DND-41 (cell line): Measurements from ENCODE around the gene POLDIP3.
"Not testable (repeated sequence)": the region's sequence is repeated elsewhere in the genome, so short reads cannot be mapped to it uniquely, and the experiment has no call there.

Experiments
- ATAC-seq: fragments of 200-7000 bp; cut with Tn5 transposase; 3 replicates; pipeline ENCODE4 v1.9.1; 2021; ENCODE audit warnings: low read depth; ENCODE audit not compliant: insufficient read depth
- DNase-seq: peaks from one replicate; pipeline ENCODE4 v3.0.0-alpha.2; 2020
- H2AFZ ChIP-seq: 2 replicates; pipeline ENCODE4 v1.6.0; 2012; ENCODE audit warnings: low read depth, low read length
- H3K27ac ChIP-seq: 2 replicates; pipeline ENCODE4 v1.5.1; 2012; ENCODE audit warnings: low read length, inconsistent platforms
- H3K27me3 ChIP-seq: fragments of 200-600 bp; sonication (generic); 2 replicates; pipeline ENCODE4 v1.6.0; 2012; ENCODE audit warnings: low read length, mild to moderate bottlenecking, inconsistent platforms; ENCODE audit not compliant: insufficient read depth, poor library complexity
- H3K36me3 ChIP-seq: 2 replicates; pipeline ENCODE4 v1.5.1; 2012; ENCODE audit warnings: low read length, inconsistent platforms; ENCODE audit not compliant: insufficient read depth
- H3K4me1 ChIP-seq: 2 replicates; pipeline ENCODE4 v1.5.1; 2012; ENCODE audit warnings: mild to moderate bottlenecking, low read length; ENCODE audit not compliant: insufficient read depth
- H3K4me2 ChIP-seq: 2 replicates; pipeline ENCODE4 v1.6.0; 2012; ENCODE audit warnings: mild to moderate bottlenecking, moderate library complexity, low read length, inconsistent platforms; ENCODE audit not compliant: insufficient read depth
- H3K4me3 ChIP-seq, 2 experiments: fragments of 200-600 bp in 1 of 2; shearing (Covaris generic) in 1 of 2; 2 replicates each; pipeline ENCODE4 v1.5.1; 2012 to 2016; ENCODE audit warnings: inconsistent platforms in 2 of 2, low read length in 2 of 2, mild to moderate bottlenecking in 2 of 2, low read depth in 1 of 2, moderate library complexity in 1 of 2
- H3K79me2 ChIP-seq: 2 replicates; pipeline ENCODE4 v1.6.0; 2012; ENCODE audit warnings: low read length, inconsistent platforms; ENCODE audit not compliant: insufficient read depth
- H3K9ac ChIP-seq: 2 replicates; pipeline ENCODE4 v1.6.0; 2012; ENCODE audit warnings: low read depth, mild to moderate bottlenecking, inconsistent platforms, low read length, moderate library complexity
- H3K9me3 ChIP-seq: 2 replicates; pipeline ENCODE4 v1.5.1; 2012; ENCODE audit warnings: low read length, moderate library complexity, mild to moderate bottlenecking, inconsistent platforms; ENCODE audit not compliant: insufficient read depth, severe bottlenecking
- H4K20me1 ChIP-seq: 2 replicates; pipeline ENCODE4 v1.6.0; 2012; ENCODE audit warnings: low read length; ENCODE audit not compliant: insufficient read depth
- CTCF ChIP-seq: IDR thresholded peaks from 2 replicates; pipeline ENCODE4 v1.5.1; 2012; ENCODE audit warnings: borderline replicate concordance, low read length, moderate library complexity, mild to moderate bottlenecking; ENCODE audit not compliant: poor library complexity, severe bottlenecking; ENCODE audit errors: extremely low read depth
- EZH2 ChIP-seq: IDR thresholded peaks from 3 replicates; pipeline ENCODE4 v1.6.1; 2012; ENCODE audit warnings: borderline replicate concordance, low read depth, mild to moderate bottlenecking, moderate library complexity, low read length, inconsistent platforms; ENCODE audit not compliant: severe bottlenecking

Gene POLDIP3

GRCh38 chr22:42581762-42582716 lies 32.6 kb downstream of the POLDIP3 start:
- Histone ChIP-seq H2AFZ (peak overlapping the region; percentile 86), H3K9ac (peak overlapping the region; percentile 83)
- peak; percentile 88 for DNase-seq

GRCh38 chr22:42581194-42581761 lies 33.4 kb downstream of the POLDIP3 start:
- H3K27me3 ChIP-seq, DNase-seq, H3K9me3 ChIP-seq: not testable (repeated sequence)
- peak overlapping the region; percentile 83 for H3K9ac ChIP-seq
- peak overlapping the region; percentile 54 to 85; a peak in 3 of 4 replicates for H3K4me3 ChIP-seq
- peak overlapping the region; percentile 86 for H2AFZ ChIP-seq
- peak overlapping the region; percentile 77 for H3K27ac ChIP-seq
- peak overlapping the region; percentile 77 for H3K4me2 ChIP-seq
- H3K36me3 ChIP-seq = peaks cover 61% of the 10 kb centered on the region
- H3K4me1 ChIP-seq = peaks cover 23% of the 10 kb centered on the region
- H4K20me1 ChIP-seq = peaks cover 19% of the 10 kb centered on the region; the same call in 1 of the 2 replicates
- peaks cover 36% of the 10 kb centered on the region for H3K79me2 ChIP-seq
- peak; percentile 2 for ATAC-seq

More at GRCh38 chr22:42581762-42582716, 32.6 kb downstream of the POLDIP3 start:
- peak overlapping the region; percentile 65 for H3K4me2 ChIP-seq
- peaks cover 65% of the 10 kb centered on the region for H3K36me3 ChIP-seq
- ATAC-seq = peak; percentile 89
- peaks cover 17% of the 10 kb centered on the region; the same call in 1 of the 2 replicates for H4K20me1 ChIP-seq
- H3K27me3 ChIP-seq = no peaks in the 10 kb centered on the region
- H3K4me3 ChIP-seq = peak overlapping the region; percentile 54 to 85; a peak in 3 of 4 replicates
- TF ChIP-seq EZH2 (no peak), CTCF (no peak)
- H3K4me1 ChIP-seq = peaks cover 23% of the 10 kb centered on the region
- peaks cover 36% of the 10 kb centered on the region for H3K79me2 ChIP-seq
- no peaks in the 10 kb centered on the region for H3K9me3 ChIP-seq
- peak overlapping the region; percentile 77 for H3K27ac ChIP-seq

- Histone ChIP-seq H4K20me1 (peaks cover 19% of the 10 kb centered on the region; the same call in 1 of the 2 replicates), H3K4me3 (peak overlapping the region in 1 of 2 experiments; percentile 40; a peak in 1 of 4 replicates), H3K9ac (peak overlapping the region; percentile 15; the same call in 1 of the 2 replicates), H3K4me2 (peak overlapping the region; percentile 63), H3K4me1 (peaks cover 23% of the 10 kb centered on the region), H3K27ac (peak overlapping the region; percentile 47; the same call in 1 of the 2 replicates), H3K79me2 (peaks cover 36% of the 10 kb centered on the region), H3K36me3 (peaks cover 54% of the 10 kb centered on the region)
- DNase-seq, H3K27me3 ChIP-seq, H3K9me3 ChIP-seq, ATAC-seq, H2AFZ ChIP-seq: not testable (repeated sequence)
Observed at GRCh38 chr22:42580040-42580439, 34.6 kb downstream of the POLDIP3 start.

- DNase-seq = no peak
- no peaks in the 10 kb centered on the region for H3K27me3 ChIP-seq
- H3K27ac ChIP-seq = no peak overlapping the region
- H4K20me1 ChIP-seq = peaks cover 22% of the 10 kb centered on the region; the same call in 1 of the 2 replicates
- peaks cover 52% of the 10 kb centered on the region for H3K36me3 ChIP-seq
- H3K4me3 ChIP-seq = no peak overlapping the region
- H2AFZ ChIP-seq = no peak overlapping the region
- no peak overlapping the region for H3K4me2 ChIP-seq
- ATAC-seq = no peak
- H3K4me1 ChIP-seq = peaks cover 19% of the 10 kb centered on the region
- TF ChIP-seq EZH2 (no peak), CTCF (no peak)
- no peak overlapping the region for H3K9ac ChIP-seq
- H3K79me2 ChIP-seq = peaks cover 36% of the 10 kb centered on the region
- no peaks in the 10 kb centered on the region for H3K9me3 ChIP-seq
Observed at GRCh38 chr22:42577623-42578240, 37.0 kb downstream of the POLDIP3 start.

GRCh38 chr22:42577141-42577540 lies 37.5 kb downstream of the POLDIP3 start:
- H3K9ac ChIP-seq, ATAC-seq, H2AFZ ChIP-seq, DNase-seq, H3K27ac ChIP-seq, H3K4me3 ChIP-seq, H3K4me2 ChIP-seq, H3K9me3 ChIP-seq, H3K27me3 ChIP-seq: not testable (repeated sequence)
- Histone ChIP-seq H3K79me2 (peaks cover 34% of the 10 kb centered on the region), H4K20me1 (peaks cover 22% of the 10 kb centered on the region; the same call in 1 of the 2 replicates), H3K4me1 (peaks cover 13% of the 10 kb centered on the region), H3K36me3 (peaks cover 58% of the 10 kb centered on the region)

GRCh38 chr22:42575996-42576574 lies 38.6 kb downstream of the POLDIP3 start:
- H3K4me2 ChIP-seq, H3K9me3 ChIP-seq, ATAC-seq, H3K27ac ChIP-seq, H3K27me3 ChIP-seq, H3K4me3 ChIP-seq, H2AFZ ChIP-seq, DNase-seq, H3K9ac ChIP-seq: not testable (repeated sequence)
- Histone ChIP-seq H4K20me1 (peaks cover 22% of the 10 kb centered on the region; the same call in 1 of the 2 replicates), H3K79me2 (peaks cover 26% of the 10 kb centered on the region), H3K4me1 (peaks cover 11% of the 10 kb centered on the region), H3K36me3 (peaks cover 64% of the 10 kb centered on the region)
